HG02884 (cell line): ENCODE data around the gene NRCAM.
A peak's percentile ranks its signal among the peaks of the same experiment; 100 is the strongest.
"Not testable (repeated sequence)": the region's sequence is repeated elsewhere in the genome, so short reads cannot be mapped to it uniquely, and the experiment has no call there.

Experiments used
- ATAC-seq: cut with Tn5 transposase; IDR thresholded peaks from one replicate; pipeline ENCODE4 v1.9.1; 2021; ENCODE audit warnings: mild to moderate bottlenecking, moderate library complexity; ENCODE audit not compliant: unreplicated experiment

The NRCAM gene

DNA sequence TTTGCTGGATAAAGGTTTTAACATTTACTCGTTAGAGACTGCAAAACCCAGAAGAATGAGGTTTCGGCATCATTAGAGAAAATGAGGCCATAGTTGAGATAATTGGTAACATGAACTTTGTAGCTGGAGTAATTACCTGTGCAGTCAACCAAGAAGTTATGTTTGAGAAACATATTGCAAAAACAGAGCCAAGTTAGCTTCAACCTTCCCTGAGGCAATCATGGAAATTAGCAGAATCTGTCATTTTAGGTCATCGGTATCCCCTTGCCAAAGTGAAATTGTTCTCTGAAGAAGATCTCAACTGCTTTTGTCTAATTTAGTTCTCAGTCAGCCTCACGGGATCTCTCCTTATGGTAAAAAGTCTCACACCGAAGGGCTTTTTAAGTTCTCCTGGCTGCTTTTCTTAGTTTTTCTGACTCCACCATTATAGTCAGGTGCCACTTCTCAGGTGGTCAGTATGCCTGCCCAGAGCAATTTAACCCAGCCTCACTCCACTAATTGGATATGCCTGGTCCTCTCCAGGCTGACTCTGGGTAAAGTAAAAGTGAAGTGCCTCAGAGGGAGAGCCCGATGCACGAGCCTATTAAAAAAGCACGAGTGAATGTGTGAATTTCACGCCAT, 52.5 kb downstream of the NRCAM start:
- no peak for ATAC-seq

DNA sequence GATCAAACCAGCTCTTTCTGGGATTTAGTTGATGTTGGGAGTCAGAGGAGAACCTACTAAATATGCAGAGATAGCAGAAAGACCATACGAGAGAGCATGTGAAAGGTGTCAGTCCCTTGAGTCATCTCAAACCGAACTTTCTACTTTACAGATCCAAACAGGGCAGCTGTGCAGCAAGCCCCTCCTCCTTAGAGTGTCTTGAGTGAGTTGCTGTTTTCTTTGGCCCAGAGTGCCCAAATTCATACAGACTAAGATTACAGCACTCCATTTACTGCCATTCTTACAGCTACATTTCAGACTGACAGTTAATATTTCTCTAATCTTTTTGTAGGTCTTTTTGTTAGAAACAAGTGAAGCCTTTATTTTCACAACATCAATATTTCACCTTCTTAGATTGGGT, 53.4 kb downstream of the NRCAM start:
- peak; percentile 85 for ATAC-seq

DNA sequence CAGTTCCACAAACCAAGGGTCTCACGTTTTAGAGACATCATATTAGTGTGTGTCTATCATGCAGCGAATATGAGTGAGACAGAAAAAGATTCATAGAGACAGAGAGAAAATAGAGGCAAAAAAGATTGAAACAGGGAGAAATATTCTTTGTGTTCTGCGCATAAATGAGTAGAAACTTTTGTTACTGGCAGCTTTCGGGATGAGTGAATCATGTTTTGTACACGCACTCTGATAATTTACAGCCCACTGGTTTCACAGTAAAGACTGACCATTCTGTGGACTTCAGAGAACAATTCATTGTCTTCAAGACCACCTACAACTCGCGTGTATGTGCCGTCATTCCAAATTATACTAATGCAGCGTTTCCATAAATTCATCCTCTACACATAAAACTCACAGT, 60.2 kb downstream of the NRCAM start:
- ATAC-seq, result no peak

DNA sequence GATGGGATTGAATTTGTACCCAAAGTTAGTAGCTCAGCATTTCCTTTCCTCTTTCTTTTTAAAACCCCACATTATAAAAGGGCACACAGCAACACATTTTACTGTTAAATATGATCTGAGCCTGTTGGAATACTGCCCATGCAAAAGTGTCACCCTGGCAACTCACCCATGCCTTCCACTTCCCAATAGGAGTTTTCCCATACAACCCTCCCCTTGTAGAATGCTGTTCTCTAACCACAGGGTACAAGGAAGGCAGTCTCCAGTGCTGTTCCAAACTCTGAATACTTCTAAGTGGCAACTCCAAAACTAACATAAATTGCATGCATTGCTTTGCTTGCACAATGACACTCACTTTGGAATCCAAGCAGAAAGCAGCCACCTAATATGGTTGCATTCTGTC, 60.8 kb downstream of the NRCAM start:
- no peak for ATAC-seq

DNA sequence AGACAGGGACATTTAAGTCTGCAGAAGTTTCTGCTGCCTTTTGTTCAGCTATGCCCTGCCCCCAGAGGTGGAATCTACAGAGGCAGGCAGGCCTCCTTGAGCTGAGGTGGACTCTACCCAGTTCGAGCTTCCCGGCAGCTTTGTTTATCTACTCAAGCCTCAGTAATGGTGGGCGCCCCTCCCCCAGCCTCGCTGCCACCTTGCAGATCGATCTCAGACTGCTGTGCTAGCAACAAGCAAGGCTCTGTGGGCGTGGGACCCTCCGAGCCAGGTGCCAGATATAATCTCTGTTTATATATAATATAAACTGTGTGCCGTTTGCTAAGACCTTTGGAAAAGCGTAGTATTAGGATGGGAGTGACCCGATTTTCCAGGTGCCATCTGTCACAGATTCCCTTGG, 63.1 kb downstream of the NRCAM start:
- ATAC-seq, result not testable (repeated sequence)

DNA sequence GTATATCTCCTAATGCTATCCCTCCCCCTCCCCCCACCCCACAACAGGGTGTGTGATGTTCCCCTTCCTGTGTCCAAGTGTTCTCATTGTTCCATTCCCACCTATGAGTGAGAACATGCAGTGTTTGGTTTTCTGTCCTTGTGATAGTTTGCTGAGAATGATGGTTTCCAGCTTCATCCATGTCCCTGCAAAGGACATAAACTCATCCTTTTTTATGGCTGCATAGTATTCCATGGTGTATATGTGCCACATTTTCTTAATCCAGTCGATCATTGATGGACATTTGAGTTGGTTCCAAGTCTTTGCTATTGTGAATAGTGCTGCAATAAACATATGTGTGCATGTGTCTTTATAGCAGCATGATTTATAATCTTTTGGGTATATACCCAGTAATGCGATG, 68.5 kb downstream of the NRCAM start:
- not testable (repeated sequence) for ATAC-seq

DNA sequence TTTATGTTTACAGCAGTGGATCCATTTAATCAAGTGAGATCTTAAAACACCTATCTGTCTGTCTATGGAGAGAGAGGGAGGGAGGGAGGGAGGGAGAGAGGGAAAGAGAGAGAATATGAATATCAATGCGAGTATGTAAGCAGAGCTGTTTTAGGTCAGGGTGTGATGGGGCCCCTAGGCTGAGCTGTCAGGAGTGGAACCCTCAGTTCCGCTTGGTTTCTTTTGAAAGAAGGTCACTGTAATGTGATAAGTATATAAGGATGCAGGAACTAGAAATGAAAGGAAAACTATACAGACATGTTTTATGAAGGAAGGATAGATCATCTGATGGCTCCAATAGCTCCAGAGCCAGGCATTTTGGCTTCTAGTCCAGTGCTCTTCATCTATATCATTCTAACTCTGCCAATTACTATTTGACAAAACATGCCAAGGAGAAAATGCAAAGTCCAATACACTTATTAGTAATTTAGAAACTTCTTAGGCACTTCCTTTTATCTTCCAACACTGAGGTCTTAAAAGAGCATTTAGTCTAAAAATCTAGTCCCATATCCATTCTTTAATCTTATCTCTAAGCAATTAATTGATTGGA, 70.3 kb downstream of the NRCAM start:
- no peak for ATAC-seq

- ATAC-seq, result peak; percentile 61
These were observed 71.3 kb downstream of the NRCAM start for GRCh38 chr7:108384716-108385483.

GRCh38 chr7:108382932-108383331, 73.3 kb downstream of the NRCAM start:
- no peak for ATAC-seq

DNA sequence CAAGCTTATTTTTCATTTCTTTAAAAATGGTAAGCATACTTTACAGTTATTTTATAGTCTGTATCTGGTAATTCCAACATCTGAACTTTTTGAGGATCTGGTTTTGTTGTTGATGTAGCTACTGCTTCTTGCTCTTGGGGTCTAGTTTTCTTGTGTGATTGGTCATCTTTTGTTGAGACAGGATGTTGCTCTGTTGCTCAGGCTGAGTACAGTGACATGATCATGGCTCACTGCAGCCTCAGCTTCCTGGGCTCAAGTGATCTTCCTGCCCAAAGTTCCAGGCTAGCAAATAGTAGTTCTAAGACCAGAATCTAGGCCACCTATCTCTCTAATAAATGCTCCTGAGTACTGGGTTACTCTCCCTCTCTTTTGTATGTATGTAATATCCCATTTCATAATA, 75.7 kb downstream of the NRCAM start:
- no peak for ATAC-seq

- no peak for ATAC-seq
These were observed 80.0 kb downstream of the NRCAM start for GRCh38 chr7:108376206-108376605.

GRCh38 chr7:108375668-108376067, 80.6 kb downstream of the NRCAM start:
- ATAC-seq, result peak; percentile 66

DNA sequence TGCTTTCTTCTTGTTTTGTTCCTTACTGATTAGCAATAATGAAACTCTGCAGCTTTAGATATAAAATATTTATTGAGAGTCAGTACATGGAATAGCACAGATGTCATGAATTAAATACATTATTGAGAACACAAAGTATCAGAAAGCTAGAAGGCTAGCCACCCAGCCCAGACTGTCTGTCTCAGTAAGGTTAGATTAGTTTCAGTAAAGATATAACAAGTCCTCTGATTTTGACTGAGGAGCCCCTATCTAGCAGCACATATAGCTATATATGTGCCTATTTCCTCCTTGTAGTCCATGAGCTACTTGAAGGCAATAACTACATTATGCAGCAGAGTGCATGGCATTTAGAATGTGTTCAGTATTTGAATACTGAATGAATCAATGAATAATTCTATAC, 81.3 kb downstream of the NRCAM start:
- no peak for ATAC-seq

DNA sequence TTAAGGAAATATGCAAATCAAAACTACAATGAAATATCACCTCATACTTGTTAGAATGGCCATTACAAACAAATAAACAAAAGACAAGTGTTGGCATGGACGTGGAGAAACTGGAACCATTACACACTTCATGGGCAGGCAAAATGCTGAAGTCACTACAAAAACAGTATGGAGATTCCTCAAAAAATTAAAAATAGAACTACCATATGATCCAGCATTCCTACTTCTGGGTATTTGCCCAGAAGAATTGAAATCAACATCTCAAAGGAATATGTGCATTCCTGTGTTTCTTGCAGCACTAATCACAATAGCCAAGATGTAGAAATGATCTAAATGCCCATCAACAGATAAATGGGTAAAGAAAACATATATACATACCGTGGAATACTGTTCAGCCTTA, 83.6 kb downstream of the NRCAM start:
- ATAC-seq, result no peak

- ATAC-seq, result no peak
These were observed 85.6 kb downstream of the NRCAM start for GRCh38 chr7:108370616-108371015.

DNA sequence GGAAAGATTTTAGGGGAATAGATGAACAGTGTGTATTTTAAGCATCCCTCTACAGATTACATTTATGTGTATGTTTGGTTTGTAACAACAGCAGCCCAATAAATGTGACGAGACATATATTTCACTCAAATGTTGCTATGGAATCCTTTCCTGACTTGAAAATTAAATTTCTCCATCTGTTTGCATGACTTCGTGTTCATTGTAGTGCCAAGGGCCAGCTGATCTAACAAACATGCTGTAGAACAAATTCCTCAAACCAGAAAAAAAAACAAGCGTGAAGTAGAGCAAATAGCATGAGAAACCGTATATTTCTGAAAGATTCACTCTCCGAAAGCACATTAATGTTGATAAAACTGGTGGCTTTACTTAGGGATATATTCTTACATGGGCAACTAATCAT, 87.8 kb downstream of the NRCAM start:
- ATAC-seq, result no peak

GRCh38 chr7:108367946-108368345, 88.3 kb downstream of the NRCAM start:
- ATAC-seq, result no peak

- no peak for ATAC-seq
These were observed 88.9 kb downstream of the NRCAM start for GRCh38 chr7:108367314-108367713.

GRCh38 chr7:108363659-108364058, 92.6 kb downstream of the NRCAM start:
- no peak for ATAC-seq

DNA sequence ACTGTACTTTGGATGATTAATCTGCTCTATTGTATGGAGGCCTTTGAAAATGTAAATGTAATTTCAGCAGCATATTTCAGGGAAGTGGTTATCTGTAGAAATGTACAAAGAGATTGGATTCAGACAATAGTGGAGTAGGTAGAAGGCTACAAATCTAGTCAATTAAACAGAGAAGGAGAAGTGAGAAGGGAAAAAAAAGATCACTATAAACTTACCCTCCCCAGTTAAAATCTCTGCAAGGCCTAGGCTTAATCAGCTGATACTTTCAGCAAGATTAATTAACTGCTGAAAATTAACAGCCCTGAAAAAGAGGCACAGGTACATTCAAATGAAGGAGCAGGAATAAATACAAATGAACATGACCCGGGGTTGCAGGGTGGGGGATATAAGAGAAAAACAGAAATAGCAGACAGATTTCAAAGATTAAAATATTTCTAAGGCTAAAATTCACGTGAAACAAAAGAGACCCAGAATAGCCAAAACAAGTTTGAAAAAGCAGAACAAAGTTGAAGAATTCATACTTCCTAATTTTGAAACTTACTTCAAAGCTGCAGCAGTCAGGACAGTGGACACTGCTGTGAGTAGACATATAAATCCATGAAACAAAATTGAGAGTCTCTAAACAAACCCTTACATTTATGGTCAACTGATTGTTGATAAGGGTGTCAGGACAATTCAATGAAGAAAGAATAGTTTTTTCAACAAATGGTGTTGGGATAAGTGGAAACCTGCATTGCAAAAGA, 96.0 kb downstream of the NRCAM start:
- ATAC-seq, result peak; percentile 49

DNA sequence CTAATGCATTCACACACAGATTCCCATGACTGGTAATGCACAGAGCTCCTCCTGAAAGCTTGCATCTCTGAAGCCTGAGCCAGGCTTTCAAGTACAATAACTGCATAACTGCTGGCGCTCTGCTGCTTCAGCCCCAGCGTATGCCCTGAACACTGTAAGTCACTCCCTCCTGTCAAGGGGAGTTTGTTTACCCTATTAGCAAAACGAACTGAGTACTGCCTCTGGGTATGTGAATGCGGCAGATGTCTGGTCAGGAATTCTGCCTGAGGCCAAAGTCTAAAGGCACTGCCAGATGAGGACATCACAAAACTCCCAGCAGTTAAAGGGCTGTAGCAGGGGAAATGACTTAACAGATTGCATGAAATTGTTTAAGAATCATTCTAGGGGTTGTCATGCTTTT, 97.7 kb downstream of the NRCAM start:
- no peak for ATAC-seq

- ATAC-seq, result no peak
These were observed 104.5 kb downstream of the NRCAM start for GRCh38 chr7:108351729-108352131.
